ENCODE results near the gene SPOCK1.
"Not testable (repeated sequence)": the region's sequence is repeated elsewhere in the genome, so short reads cannot be mapped to it uniquely, and the experiment has no call there.

The SPOCK1 gene

GRCh38 chr5:137015540-137016116 is 483.5 kb downstream of the SPOCK1 start:
- DNase-seq (ENCODE audit: low read depth) = no peak

- DNase-seq (ENCODE audit: low read depth) = no peak
Observed at GRCh38 chr5:137014731-137015130, 484.4 kb downstream of the SPOCK1 start.

DNA sequence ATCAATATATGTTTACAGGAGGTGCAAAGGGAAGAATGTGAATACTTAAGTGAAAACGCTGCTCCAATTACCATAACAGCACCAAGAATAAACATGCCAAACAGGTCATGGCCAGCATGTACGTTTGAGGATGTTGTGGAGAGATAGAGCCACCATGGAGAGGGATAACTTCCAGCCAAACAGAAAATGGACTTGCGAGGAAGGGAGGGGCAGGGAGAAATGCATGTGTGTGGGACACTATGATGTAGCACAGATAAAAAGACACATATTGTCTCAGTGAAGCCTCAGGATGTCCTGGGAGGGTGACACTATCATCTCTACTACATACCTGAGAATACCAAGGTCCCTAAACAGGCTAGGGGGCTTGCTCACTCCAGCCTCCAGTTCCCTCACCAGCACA is 488.9 kb downstream of the SPOCK1 start:
- DNase-seq (ENCODE audit: low read depth) = no peak

DNA sequence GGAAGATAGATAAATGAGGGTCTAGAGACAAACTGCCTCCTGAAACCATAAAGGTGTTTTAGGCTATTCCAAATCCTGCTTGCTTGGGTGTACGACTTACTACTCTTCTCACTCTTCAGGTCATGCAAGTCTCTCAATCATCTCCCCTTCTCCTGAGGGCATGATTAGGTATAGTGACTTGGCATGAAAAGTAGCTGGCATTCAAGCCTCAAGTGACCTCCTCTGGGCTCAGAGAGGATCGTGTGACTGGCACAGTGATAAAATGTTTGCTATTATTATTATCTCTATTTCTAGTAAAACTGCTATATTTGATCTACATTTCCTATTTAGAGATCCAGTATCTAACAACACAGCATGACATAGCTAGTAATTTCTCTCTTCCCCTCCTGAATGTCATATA is 494.8 kb downstream of the SPOCK1 start:
- no peak for DNase-seq (ENCODE audit: low read depth)

DNA sequence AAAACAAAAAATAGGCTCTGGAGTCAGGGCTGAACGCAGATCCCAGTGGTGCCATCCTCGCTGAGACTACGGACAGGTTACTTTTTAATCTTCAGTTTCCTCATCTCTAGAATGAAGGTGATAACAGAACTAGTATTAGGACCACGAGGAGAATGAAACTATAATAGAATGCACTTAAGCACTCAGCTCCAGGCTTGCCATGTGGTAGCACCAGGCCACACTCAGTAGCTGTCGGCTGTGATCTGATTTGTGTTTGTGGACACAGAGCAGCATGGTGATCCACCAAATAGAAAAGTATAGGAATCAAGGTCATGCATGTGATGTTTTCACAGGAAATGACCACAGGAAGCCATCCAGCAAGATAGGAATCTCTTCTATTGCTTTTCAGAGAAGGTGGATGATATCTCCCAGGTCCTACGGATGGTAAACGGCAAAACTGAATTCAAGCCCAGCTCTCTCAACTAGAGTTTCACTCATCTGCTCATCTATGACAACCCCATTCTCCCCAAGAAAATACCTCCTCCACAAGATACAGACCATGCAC is 498.0 kb downstream of the SPOCK1 start:
- no peak for DNase-seq (ENCODE audit: low read depth)

GRCh38 chr5:136999787-137000186 is 499.3 kb downstream of the SPOCK1 start:
- no peak for DNase-seq (ENCODE audit: low read depth)

DNA sequence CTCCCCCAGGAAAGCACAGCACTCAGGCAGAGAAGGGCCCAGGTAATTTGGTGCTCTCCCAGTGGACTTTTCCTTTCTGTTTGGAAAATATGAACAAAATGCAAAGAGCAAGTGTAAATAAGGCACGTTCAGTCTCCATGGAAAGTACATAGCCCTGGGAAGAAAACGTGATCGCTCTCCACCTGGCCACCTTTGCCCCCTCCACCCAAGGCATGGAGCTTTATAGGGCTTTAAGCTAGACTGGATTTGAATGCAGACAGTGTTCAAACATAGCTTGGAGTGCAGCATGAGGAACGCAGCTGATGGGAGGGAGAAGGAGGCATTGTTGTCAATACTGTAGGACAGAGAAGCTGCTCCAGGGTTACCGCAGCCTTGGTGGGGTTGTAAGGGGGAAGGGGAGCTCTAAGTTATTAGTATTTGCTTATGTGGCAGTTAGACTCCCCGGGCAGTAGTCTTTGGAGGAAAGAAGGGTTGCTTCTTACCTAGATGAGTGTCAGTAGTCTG is 500.2 kb downstream of the SPOCK1 start:
- no peak for DNase-seq (ENCODE audit: low read depth)

DNA sequence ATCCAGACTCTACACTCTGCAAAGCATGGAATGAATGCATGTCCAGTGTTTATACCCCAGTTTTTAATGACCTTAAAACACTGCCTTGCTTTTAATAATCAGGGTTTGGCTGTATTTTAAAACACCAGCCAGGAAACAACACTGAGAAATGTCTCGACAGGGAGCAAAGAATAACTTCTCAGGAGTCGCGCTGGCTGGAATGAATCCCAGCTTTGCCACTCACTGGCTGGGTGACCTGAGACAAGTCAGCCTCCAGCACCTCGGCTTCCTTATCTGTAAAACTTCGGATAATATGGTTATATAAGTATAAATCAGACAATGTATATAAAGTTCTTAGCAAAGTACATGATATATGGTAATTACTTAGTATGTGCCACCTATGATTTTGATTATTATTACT is 505.0 kb downstream of the SPOCK1 start:
- no peak for DNase-seq (ENCODE audit: low read depth)

- DNase-seq (ENCODE audit: low read depth) = no peak
Observed at GRCh38 chr5:136992796-136993489, 506.2 kb downstream of the SPOCK1 start.

- no peak for DNase-seq (ENCODE audit: low read depth)
Observed at GRCh38 chr5:136985785-136986475, 513.2 kb downstream of the SPOCK1 start.

- no peak for DNase-seq (ENCODE audit: low read depth)
Observed at GRCh38 chr5:136984772-136985446, 514.2 kb downstream of the SPOCK1 start.

DNA sequence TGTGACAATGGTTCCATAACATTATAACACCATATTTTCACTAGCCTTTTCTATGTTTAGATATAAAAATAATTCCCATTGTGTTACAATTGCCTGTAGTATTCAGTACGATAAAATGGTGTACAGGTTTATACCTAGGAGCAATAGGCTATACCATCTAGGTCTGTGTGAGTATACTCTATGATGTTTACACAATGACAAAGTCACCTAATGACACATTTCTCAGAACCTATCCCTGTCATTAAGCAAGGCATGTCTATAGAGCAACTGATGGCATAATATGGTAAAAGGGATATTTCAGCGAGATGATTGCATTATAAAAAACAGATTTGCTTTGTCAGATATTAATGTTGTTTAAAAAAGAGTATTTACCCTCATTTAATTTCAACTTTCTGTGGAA is 517.2 kb downstream of the SPOCK1 start:
- no peak for DNase-seq (ENCODE audit: low read depth)

- DNase-seq (ENCODE audit: low read depth) = no peak
Observed at GRCh38 chr5:136979131-136979530, 520.0 kb downstream of the SPOCK1 start.

GRCh38 chr5:136963504-136963903 is 535.6 kb downstream of the SPOCK1 start:
- DNase-seq (ENCODE audit: low read depth) = no peak

DNA sequence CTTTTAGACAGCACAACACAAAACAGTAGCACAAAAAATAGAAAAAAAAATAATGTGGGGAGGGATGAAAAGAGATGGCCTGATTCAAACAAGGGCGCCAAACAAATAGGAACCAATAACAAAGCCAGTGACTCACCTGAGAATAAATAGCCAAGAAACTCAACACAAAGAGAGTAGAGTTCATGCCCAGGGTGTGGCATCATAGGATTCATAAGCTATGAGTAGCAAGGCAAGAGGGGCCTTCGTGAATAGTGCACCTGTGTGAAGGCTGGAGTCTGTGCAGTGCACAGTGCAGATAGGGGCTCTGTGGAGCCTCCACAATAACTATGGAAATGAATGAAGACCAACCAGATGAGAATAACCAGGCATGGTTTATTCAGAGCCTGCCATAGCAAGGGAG is 541.7 kb downstream of the SPOCK1 start:
- DNase-seq (ENCODE audit: low read depth) = no peak

DNA sequence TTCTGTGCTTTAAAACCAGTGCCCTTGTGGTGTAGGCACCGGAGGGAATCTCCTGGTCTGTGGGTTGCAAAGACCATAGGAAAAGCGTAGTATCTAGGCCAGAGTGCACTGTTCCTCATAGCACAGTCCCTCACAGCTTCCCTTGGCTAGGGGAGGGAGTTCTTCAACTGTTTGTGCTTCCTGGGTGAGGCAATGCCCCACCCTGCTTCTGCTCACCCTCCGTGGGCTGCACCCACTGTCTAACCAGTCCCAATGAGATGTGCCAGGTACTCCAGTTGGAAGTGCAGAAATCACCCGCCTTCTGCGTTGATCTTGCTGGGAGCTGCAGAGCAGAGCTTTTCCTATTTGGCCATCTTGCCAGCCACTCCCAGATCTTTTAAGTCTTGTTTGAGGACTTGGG is 545.0 kb downstream of the SPOCK1 start:
- DNase-seq (ENCODE audit: low read depth) = not testable (repeated sequence)

DNA sequence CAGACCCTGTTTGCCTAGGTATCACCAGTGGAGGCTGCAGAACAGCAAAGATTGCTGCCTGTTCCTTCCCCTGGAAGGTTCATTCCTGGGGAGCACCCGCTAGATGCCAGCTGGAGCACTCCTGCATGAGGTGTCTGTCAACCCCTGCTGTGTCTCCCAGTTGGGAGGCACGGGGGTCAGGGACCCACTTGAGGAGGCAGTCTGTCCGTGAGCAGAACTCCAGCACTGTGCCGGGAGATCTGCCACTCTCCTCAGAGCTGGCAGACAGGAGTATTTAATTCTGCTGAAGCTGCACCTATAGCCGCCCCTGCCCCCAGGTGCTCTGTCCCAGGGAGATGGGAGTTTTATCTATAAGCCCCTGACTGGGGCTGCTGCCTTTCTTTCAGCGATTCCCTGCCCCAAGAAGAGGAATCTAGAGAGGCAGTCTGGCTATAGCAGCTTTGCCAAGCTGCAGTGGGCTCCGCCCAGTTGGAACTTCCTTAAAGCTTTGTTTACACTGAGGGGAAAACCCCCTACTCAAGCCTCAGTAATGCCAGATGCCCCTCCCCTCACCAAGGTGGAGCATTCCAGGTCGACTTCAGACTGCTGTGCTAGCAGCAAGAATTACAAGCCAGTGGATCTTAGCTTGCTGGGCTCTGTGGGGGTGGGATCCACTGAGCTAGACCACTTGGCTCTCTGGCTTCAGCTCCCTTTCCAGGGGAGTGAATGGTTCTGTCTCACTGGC is 545.6 kb downstream of the SPOCK1 start:
- not testable (repeated sequence) for DNase-seq (ENCODE audit: low read depth)

DNA sequence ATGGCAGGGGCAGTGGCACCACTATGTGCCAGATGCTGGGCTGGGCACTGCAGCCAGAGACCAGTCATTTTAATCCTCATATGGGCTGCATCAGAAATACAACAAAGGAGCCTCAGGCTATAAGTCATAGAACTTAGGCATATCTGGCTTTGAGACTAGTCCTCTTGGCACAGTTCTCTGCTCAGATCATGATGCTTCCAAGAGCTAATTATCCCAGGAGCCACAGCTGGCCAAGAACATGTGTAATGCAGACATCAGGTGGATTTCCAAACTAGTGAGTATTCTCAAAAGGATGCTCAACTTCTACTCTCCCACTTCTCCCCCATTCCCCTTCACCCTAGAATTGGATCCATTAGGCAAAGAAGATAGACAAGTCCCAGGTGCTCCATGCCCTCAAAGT is 571.6 kb downstream of the SPOCK1 start:
- no peak for DNase-seq (ENCODE audit: low read depth)

- no peak for DNase-seq (ENCODE audit: low read depth)
Observed at GRCh38 chr5:136926073-136926472, 573.1 kb downstream of the SPOCK1 start.
